Hematopoietic multipotent progenitor cell treated with erythropoietin and hydrocortisone succinate and interleukin-3 and kit ligand, for 8 days (in vitro differentiated cells): ENCODE data around the gene SOX13.
"Not testable (repeated sequence)": the region's sequence is repeated elsewhere in the genome, so short reads cannot be mapped to it uniquely, and the experiment has no call there.

ENCODE experiments used
- DNase-seq: peaks from one replicate; pipeline ENCODE4 v3.0.0-alpha.2; 2015

Gene SOX13

DNA sequence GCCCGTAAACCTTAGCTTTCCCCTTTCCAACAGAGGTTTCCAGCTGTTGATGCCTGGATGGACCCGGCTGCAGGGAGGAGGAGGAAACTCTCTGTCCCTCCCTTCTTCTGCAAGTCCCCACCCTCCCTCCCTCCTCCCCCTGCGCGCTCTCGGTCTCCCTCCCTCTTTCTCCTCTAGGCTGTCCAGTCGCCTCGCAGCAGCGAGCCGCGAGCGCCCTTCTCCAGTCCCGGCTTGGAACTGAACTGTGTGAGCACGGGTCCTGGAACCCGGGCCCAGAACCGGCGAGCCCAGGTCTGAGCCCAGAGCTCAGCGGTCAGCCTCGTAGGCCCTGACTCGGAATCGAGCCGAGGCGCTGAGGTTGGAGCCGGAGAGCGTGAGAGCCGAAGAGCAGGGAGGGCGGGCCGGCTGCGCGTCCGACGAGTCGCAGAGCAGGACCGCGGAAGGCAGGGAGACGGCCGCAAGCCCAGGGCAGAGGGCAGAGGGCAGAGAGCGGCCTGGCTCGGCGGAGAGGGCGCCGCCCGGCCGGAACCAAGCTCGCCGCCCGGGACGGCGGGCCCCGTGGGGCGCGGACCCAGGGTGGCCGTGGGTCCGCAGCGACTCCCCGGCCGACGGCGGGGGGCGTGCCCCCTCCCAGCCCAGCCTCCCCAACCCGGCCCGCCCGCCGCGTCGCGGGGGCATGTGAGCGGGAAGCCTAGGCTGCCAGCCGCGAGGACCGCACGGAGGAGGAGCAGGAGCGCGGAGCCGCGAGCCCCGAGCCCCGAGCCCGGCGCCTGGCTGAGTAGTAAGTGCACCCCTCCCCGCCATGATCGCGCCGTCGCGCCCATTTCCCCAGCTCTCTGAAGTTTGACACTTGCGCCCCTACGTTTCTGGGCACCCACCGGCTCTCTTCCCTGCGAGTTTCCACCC, at the start of gene SOX13:
TSS of gene SOX13 (plus strand) at position 185 of the 906 bp plus-strand sequence. CDS start 39,801 bp downstream, outside the sequence.
- DNase-seq = peak; percentile 36

DNA sequence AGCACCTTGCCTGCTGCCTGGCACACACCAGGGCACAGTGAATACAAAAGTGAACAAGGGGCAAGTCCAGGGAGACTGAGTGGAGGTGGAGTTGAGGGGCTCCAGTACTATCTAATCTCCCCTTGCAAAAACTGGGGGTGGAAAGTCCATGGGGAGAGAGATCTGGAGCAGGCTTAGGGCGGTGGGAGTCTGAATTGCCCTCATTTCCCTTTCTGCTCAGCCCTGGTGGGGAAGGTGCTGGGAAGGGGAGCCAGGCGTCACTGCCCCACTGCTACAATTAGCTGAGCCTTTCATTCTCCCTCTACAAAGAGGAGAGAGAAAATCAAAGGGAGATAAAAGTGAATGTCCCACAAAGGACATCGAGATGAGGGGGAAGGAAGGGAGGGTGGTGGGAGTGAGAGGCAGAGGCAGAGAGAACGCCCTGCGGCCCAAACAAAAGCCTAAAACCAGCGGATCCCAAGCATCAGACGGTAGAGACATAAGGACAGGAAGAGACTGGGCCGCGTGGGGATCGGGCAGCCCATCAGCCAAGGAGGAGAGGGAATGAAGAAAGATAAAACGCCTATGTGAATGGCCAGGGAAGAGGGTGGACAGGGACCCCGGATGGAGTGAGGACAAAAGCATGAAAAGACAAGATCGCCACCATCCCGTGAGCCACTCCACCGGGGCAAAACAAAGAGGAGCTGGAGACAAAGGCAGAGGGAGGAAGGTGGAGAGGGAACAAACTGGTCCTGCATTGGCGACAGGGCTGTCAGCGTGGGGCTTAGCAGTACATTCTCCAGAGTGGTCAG, 46.8 kb upstream of the SOX13 start:
- DNase-seq = no peak

GRCh38 chr1:204027446-204027845, 45.5 kb upstream of the SOX13 start:
- no peak for DNase-seq

DNA sequence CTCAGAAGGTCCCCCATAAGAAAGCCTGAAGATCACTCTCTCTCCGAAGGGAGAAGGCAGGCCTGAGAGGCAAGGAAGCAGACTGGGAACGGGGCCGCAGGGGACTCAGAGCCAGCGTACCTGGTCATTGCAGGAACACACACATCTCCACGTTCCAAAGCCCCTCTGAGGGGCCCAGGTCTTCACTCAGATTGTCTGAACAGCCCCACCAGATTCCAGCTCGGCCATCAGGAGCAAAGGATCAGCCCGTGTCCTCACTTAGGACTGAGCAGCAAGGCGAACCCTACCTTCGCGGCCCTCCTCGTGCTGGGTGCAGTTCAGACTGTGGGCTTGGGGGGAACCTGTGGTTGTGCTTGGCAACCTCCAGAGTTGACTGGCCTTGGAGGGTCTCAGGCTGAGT, 43.9 kb upstream of the SOX13 start:
- no peak for DNase-seq

DNA sequence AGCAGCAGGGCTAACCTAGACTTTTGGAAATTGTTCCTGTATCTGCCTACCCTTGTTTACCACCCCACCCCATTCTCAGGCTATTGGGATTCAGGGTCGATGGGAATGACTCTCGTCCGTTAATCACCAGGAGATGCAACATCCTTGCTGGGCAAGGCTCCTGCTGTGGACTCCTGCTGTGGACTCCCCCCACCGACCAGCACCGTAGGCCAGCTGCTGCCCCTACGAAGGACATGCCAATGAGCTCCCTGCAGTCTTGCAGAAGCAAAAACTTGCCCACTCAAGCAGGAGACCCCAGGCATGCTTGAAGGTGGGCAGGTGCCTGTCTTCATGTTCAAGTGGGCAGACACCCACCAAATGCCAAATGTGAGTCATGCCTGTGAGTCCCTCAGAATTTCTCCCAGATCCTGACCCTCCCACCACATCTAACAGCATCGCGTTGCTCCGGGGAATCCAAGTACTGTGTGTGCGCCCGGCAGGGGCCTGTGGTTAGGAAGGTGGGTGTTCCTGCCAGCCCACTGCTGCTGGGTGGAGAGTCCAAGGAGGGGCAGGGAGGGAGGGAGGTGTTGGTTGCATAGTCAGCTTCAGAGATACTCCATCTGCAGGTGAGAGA, 41.7 kb upstream of the SOX13 start:
- no peak for DNase-seq

- DNase-seq = no peak
Observed at GRCh38 chr1:204032642-204033235, 40.2 kb upstream of the SOX13 start.

DNA sequence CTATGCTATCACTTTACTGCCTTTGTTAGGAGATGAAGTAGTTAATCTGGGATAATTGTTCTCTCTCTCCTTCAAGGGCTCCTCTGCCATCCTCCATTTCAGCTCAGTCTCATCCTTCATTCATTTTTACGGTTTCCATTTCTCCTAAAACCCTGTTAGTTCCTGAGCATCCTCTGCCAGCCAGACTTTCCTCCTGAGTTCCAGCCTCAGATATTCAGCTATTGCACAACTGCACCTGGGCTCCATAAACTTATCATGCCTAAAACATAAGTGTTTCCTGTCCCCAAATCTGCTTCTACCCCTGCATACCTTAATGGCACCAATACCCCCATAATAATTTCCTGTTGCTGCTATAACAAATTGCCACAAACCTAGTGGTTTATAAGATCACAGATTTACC, 39.6 kb upstream of the SOX13 start:
- no peak for DNase-seq

GRCh38 chr1:204036882-204037655, 35.8 kb upstream of the SOX13 start:
- no peak for DNase-seq

GRCh38 chr1:204041232-204041767, 31.6 kb upstream of the SOX13 start:
- no peak for DNase-seq

- no peak for DNase-seq
Observed at GRCh38 chr1:204041803-204042505, 31.0 kb upstream of the SOX13 start.

- DNase-seq = no peak
Observed at GRCh38 chr1:204042516-204042915, 30.4 kb upstream of the SOX13 start.

GRCh38 chr1:204043680-204044079, 29.2 kb upstream of the SOX13 start:
- DNase-seq = no peak

DNA sequence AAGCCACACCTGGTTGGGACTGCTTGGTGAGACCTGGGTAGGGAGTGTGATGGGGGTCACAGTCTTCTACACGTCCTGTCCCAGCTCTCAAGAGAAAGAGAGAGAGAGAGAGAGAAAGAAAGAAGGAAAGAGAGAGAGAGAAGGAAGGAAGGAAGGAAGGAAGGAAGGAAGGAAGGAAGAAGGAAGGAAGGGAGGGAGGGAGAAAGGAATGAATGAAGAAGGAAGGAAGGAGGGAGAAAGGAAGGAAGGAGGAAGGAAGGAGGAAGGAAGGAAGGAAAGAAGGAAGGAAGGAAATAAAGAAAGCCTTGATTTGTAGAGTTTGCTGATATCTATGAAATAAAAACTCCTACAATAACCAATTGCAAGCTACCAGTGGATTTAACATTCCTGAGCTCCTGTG, 28.5 kb upstream of the SOX13 start:
- DNase-seq = no peak

GRCh38 chr1:204045430-204045829, 27.5 kb upstream of the SOX13 start:
- DNase-seq = no peak

GRCh38 chr1:204046346-204046745, 26.6 kb upstream of the SOX13 start:
- no peak for DNase-seq

DNA sequence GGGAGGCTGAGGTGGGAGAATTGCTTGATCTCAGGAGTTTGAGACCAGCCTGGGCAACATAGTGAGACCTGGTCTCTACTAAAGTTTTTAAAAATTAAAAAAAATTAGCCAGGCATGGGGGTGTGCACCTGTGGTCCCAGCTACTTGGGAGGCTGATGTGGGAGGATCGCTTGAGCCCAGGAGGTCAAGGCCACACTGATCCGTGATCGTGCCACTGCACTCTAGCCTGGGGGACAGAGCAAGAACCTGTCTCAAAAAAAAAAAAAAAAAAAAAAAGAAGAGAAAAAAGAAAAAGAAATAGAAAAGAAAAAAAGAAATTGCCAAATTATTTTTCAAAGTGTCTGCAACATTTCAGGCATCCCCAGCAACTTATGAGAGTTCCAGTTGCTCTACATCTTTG, 24.1 kb upstream of the SOX13 start:
- not testable (repeated sequence) for DNase-seq

- no peak for DNase-seq
Observed at GRCh38 chr1:204051258-204051657, 21.7 kb upstream of the SOX13 start.

DNA sequence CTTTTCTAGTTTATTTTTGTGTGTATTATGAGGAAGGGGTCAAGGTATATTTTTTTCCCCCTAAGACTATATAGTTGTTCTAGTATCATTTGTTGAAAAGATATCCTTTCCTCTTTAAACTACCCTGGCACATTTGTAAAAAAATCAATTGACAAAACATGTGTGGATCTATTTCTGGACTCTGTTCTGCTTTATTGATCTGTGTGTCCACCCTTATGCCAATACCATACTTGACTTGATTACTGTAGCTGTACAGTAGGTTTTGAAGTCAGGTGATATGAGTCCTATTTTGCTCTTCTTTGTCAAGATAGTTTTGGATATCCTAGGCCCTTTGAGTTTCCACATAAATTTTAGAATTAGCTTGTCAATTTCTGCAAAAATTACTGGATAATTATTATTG, 21.2 kb upstream of the SOX13 start:
- DNase-seq = no peak

GRCh38 chr1:204053893-204054292, 19.0 kb upstream of the SOX13 start:
- no peak for DNase-seq

DNA sequence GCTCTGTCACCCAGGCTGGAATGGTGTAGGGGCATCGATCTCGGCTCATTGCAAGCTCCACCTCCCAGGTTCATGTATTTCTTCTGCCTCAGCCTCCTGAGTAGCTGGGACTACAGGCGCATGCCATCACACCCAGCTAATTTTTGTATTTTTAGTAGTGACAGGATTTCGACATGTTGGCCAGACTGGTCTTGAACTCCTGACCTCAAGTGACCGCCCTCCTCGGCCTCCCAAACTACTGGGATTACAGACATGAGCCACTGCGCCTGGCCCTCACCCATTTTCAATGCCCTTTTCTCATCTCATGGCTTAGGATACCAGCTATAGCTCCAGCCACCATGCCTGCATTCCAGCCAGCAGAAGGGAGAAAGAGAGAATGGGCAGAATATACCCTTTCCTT, 12.9 kb upstream of the SOX13 start:
- no peak for DNase-seq

GRCh38 chr1:204062106-204062505, 10.8 kb upstream of the SOX13 start:
- no peak for DNase-seq
